HEK293 (cell line): Measurements from ENCODE around the gene UVSSA.

Experiments used
- CTCF ChIA-PET: fragments of 350-600 bp; formaldehyde crosslinking; extraction: SDS; loops from one replicate; lab custom pipeline; 2021; ENCODE audit warnings: antibody characterized with exemption; lab: Yijun Ruan, JAX
- POLR2A ChIA-PET: fragments of 300-600 bp; formaldehyde crosslinking; extraction: SDS; loops from one replicate; lab custom pipeline; 2020; ENCODE audit warnings: antibody characterized with exemption, inconsistent platforms; lab: Yijun Ruan, JAX
- H3K27ac ChIP-seq: fragments of 200-500 bp; sonication (Bioruptor generic); 2 replicates; pipeline ENCODE4 v1.5.1; 2014; ENCODE audit warnings: low read depth, low read length, control low read depth, inconsistent platforms; ENCODE audit errors: extremely low read depth
- H3K36me3 ChIP-seq, 2 experiments: fragments of 200-500 bp in 1 of 2; sonication (Bioruptor generic) in 1 of 2; 1 replicate in 1 of 2; 2 replicates in 1 of 2; pipeline ENCODE4 v1.5.1; 2014 to 2017; ENCODE audit warnings: inconsistent platforms in 2 of 2, low read length in 2 of 2; ENCODE audit not compliant: control insufficient read depth in 2 of 2, insufficient read depth in 1 of 2
- H3K4me1 ChIP-seq: fragments of 200-500 bp; sonication (Bioruptor generic); 2 replicates; pipeline ENCODE4 v1.5.1; 2014; ENCODE audit warnings: mild to moderate bottlenecking, low read length, inconsistent platforms; ENCODE audit not compliant: control insufficient read depth, insufficient read depth
- H3K4me3 ChIP-seq: 2 replicates; pipeline ENCODE4 v1.5.1; 2011; ENCODE audit warnings: low read depth, mild to moderate bottlenecking, control low read depth, low read length, moderate library complexity
- H3K9me3 ChIP-seq: fragments of 200-500 bp; sonication (Bioruptor generic); 2 replicates; pipeline ENCODE4 v1.5.1; 2014; ENCODE audit warnings: low read depth, low read length, inconsistent platforms; ENCODE audit not compliant: control insufficient read depth, insufficient read depth
- GLIS1 ChIP-seq: fragments of 450-650 bp; formaldehyde crosslinking; IDR thresholded peaks from 2 replicates; pipeline ENCODE4 v1.5.1; 2016; ENCODE audit warnings: missing biosample characterization, missing genetic modification characterization
- IKZF3 ChIP-seq: fragments of 450-650 bp; IDR thresholded peaks from 2 replicates; pipeline ENCODE4 v1.5.0; 2018; ENCODE audit warnings: missing biosample characterization, mild to moderate bottlenecking, missing genetic modification characterization, moderate library complexity
- KLF1 ChIP-seq: fragments of 450-650 bp; formaldehyde crosslinking; IDR thresholded peaks from 2 replicates; pipeline ENCODE4 v1.5.1; 2016; ENCODE audit warnings: missing biosample characterization, missing genetic modification characterization
- KLF8 ChIP-seq: fragments of 450-650 bp; formaldehyde crosslinking; IDR thresholded peaks from 2 replicates; pipeline ENCODE4 v1.5.1; 2016; ENCODE audit warnings: missing biosample characterization, missing genetic modification characterization
- SCRT2 ChIP-seq: fragments of 450-650 bp; formaldehyde crosslinking; IDR thresholded peaks from 2 replicates; pipeline ENCODE4 v1.5.1; 2016; ENCODE audit warnings: missing biosample characterization, missing genetic modification characterization
- YY1 ChIP-seq: fragments of 450-650 bp; formaldehyde crosslinking; IDR thresholded peaks from 2 replicates; pipeline ENCODE4 v1.5.1; 2018; ENCODE audit warnings: missing biosample characterization, missing genetic modification characterization
- ZBTB17 ChIP-seq: fragments of 450-650 bp; formaldehyde crosslinking; IDR thresholded peaks from 2 replicates; pipeline ENCODE4 v1.5.1; 2016; ENCODE audit warnings: missing biosample characterization, missing genetic modification characterization
- ZBTB7A ChIP-seq: fragments of 450-650 bp; formaldehyde crosslinking; IDR thresholded peaks from 2 replicates; pipeline ENCODE4 v1.5.1; 2016; ENCODE audit warnings: low read depth, missing biosample characterization, missing genetic modification characterization
- ZFP41 ChIP-seq: fragments of 450-650 bp; formaldehyde crosslinking; IDR thresholded peaks from 2 replicates; pipeline ENCODE4 v1.5.1; 2016; ENCODE audit warnings: missing biosample characterization, missing genetic modification characterization, borderline replicate concordance
- ZNF138 ChIP-seq: fragments of 450-650 bp; formaldehyde crosslinking; IDR thresholded peaks from 2 replicates; pipeline ENCODE4 v1.5.1; 2016; ENCODE audit warnings: missing biosample characterization, missing genetic modification characterization, borderline replicate concordance
- ZNF146 ChIP-seq: fragments of 450-650 bp; formaldehyde crosslinking; IDR thresholded peaks from 2 replicates; pipeline ENCODE4 v1.5.1; 2016; ENCODE audit warnings: missing biosample characterization, missing genetic modification characterization
- ZNF202 ChIP-seq: fragments of 450-650 bp; formaldehyde crosslinking; IDR thresholded peaks from 2 replicates; pipeline ENCODE4 v1.5.1; 2016; ENCODE audit warnings: missing biosample characterization, missing genetic modification characterization, borderline replicate concordance
- ZNF274 ChIP-seq, 2 experiments: fragments of 200-500 bp in 1 of 2; fragments of 450-650 bp in 1 of 2; sonication (Bioruptor generic) in 1 of 2; formaldehyde crosslinking in 1 of 2; IDR thresholded peaks; 2 replicates each; pipeline versions ENCODE4 v1.5.1 to v1.6.1; 2014 to 2016; ENCODE audit warnings: borderline replicate concordance in 1 of 2, inconsistent platforms in 1 of 2, low read length in 1 of 2, missing biosample characterization in 1 of 2, missing genetic modification characterization in 1 of 2
- ZNF335 ChIP-seq: fragments of 450-650 bp; formaldehyde crosslinking; conservative IDR thresholded peaks from 2 replicates; pipeline ENCODE4 v1.5.1; 2016; ENCODE audit warnings: missing biosample characterization, missing genetic modification characterization
- ZNF341 ChIP-seq: fragments of 450-650 bp; formaldehyde crosslinking; IDR thresholded peaks from 2 replicates; pipeline ENCODE4; 2016; ENCODE audit warnings: low read depth, missing biosample characterization, missing genetic modification characterization
- ZNF549 ChIP-seq: fragments of 450-650 bp; IDR thresholded peaks from 2 replicates; pipeline ENCODE4 v1.5.1; 2018; ENCODE audit warnings: missing biosample characterization, missing genetic modification characterization, mild to moderate bottlenecking, inconsistent platforms, moderate library complexity
- ZNF558 ChIP-seq: fragments of 450-650 bp; formaldehyde crosslinking; IDR thresholded peaks from 2 replicates; pipeline ENCODE4 v1.5.1; 2016; ENCODE audit warnings: missing biosample characterization, missing genetic modification characterization
- ZNF600 ChIP-seq: fragments of 450-650 bp; formaldehyde crosslinking; IDR thresholded peaks from 2 replicates; pipeline ENCODE4 v1.5.1; 2016; ENCODE audit warnings: missing biosample characterization, missing genetic modification characterization
- ZNF610 ChIP-seq: fragments of 450-650 bp; formaldehyde crosslinking; IDR thresholded peaks from 2 replicates; pipeline ENCODE4 v1.5.1; 2016; ENCODE audit warnings: missing biosample characterization, missing genetic modification characterization, borderline replicate concordance
- ZNF837 ChIP-seq: fragments of 450-650 bp; formaldehyde crosslinking; IDR thresholded peaks from 2 replicates; pipeline ENCODE4 v1.5.1; 2016; ENCODE audit warnings: missing biosample characterization, missing genetic modification characterization
- TF ChIP-seq, protein P1 (sequence below): fragments of 450-650 bp; formaldehyde crosslinking; IDR thresholded peaks from 2 replicates; pipeline ENCODE4 v1.5.1; 2016; ENCODE audit warnings: missing biosample characterization, missing genetic modification characterization
- TF ChIP-seq, protein P2 (sequence below): fragments of 450-650 bp; formaldehyde crosslinking; IDR thresholded peaks from 2 replicates; pipeline ENCODE4 v1.5.1; 2016; ENCODE audit warnings: missing biosample characterization, missing genetic modification characterization
- TF ChIP-seq, protein P3 (sequence below): fragments of 450-650 bp; formaldehyde crosslinking; IDR thresholded peaks from 2 replicates; pipeline ENCODE4 v1.5.1; 2017; ENCODE audit warnings: missing biosample characterization, missing genetic modification characterization
- TF ChIP-seq, protein P4 (sequence below): fragments of 450-650 bp; formaldehyde crosslinking; IDR thresholded peaks from 2 replicates; pipeline ENCODE4 v1.5.1; 2016; ENCODE audit warnings: missing biosample characterization, missing genetic modification characterization, borderline replicate concordance
- TF ChIP-seq, protein P5 (sequence below): fragments of 450-650 bp; formaldehyde crosslinking; IDR thresholded peaks from 2 replicates; pipeline ENCODE4 v1.5.1; 2016; ENCODE audit warnings: missing biosample characterization, missing genetic modification characterization
- TF ChIP-seq, protein P6 (sequence below): fragments of 450-650 bp; formaldehyde crosslinking; IDR thresholded peaks from 2 replicates; pipeline ENCODE4 v1.5.1; 2017; ENCODE audit warnings: missing biosample characterization, missing genetic modification characterization

The UVSSA gene

DNA sequence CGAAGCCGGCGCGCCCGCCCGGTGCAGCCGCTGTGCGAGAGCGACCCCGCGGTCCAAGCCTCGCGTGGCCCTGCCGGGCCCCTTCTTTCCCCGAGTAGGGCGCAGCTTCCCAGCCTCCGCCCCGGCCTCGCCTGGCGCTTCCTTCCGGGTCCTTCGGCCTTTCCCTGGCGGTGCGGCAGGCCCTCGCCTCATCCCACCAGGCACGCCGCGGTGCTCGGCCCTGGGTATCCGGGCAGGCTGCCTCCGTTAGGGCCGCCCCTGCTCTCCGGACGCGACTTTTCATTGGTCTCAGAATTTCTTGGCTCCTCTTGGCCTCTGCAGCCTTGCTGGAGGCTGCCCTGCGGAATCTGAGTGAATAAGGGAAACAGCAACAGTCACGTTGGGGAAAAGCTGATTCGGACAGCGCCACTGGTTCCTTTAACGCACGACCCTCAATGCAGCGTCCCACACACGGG, 429 bp downstream of the UVSSA start (continued):
- TF ChIP-seq SCRT2 (tag by site-specific recombination) (no peak), ZNF549 (tag by site-specific recombination) (no peak), KLF8 (tag by site-specific recombination) (no peak), ZNF335 (tag by site-specific recombination) (peak; percentile 89), ZNF837 (tag by site-specific recombination) (no peak), ZBTB17 (peak; percentile 56), ZNF341 (tag by site-specific recombination) (no peak), IKZF3 (tag by site-specific recombination) (0 out of 2 replicates have a peak, but pooled peaks have one; percentile 38), ZNF138 (no peak), YY1 (tag by site-specific recombination) (no peak), ZNF600 (tag by site-specific recombination) (0 out of 2 replicates have a peak, but pooled peaks have one; percentile 26), KLF1 (tag by site-specific recombination) (no peak)
- TF ChIP-seq, protein P1, sequence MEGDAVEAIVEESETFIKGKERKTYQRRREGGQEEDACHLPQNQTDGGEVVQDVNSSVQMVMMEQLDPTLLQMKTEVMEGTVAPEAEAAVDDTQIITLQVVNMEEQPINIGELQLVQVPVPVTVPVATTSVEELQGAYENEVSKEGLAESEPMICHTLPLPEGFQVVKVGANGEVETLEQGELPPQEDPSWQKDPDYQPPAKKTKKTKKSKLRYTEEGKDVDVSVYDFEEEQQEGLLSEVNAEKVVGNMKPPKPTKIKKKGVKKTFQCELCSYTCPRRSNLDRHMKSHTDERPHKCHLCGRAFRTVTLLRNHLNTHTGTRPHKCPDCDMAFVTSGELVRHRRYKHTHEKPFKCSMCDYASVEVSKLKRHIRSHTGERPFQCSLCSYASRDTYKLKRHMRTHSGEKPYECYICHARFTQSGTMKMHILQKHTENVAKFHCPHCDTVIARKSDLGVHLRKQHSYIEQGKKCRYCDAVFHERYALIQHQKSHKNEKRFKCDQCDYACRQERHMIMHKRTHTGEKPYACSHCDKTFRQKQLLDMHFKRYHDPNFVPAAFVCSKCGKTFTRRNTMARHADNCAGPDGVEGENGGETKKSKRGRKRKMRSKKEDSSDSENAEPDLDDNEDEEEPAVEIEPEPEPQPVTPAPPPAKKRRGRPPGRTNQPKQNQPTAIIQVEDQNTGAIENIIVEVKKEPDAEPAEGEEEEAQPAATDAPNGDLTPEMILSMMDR: no peak
- TF ChIP-seq, protein P2, sequence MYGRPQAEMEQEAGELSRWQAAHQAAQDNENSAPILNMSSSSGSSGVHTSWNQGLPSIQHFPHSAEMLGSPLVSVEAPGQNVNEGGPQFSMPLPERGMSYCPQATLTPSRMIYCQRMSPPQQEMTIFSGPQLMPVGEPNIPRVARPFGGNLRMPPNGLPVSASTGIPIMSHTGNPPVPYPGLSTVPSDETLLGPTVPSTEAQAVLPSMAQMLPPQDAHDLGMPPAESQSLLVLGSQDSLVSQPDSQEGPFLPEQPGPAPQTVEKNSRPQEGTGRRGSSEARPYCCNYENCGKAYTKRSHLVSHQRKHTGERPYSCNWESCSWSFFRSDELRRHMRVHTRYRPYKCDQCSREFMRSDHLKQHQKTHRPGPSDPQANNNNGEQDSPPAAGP (tag by site-specific recombination): no peak
- TF ChIP-seq, protein P3, sequence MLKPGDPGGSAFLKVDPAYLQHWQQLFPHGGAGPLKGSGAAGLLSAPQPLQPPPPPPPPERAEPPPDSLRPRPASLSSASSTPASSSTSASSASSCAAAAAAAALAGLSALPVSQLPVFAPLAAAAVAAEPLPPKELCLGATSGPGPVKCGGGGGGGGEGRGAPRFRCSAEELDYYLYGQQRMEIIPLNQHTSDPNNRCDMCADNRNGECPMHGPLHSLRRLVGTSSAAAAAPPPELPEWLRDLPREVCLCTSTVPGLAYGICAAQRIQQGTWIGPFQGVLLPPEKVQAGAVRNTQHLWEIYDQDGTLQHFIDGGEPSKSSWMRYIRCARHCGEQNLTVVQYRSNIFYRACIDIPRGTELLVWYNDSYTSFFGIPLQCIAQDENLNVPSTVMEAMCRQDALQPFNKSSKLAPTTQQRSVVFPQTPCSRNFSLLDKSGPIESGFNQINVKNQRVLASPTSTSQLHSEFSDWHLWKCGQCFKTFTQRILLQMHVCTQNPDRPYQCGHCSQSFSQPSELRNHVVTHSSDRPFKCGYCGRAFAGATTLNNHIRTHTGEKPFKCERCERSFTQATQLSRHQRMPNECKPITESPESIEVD (tag by site-specific recombination): no peak
- TF ChIP-seq, all 188 proteins: peak for 9

DNA sequence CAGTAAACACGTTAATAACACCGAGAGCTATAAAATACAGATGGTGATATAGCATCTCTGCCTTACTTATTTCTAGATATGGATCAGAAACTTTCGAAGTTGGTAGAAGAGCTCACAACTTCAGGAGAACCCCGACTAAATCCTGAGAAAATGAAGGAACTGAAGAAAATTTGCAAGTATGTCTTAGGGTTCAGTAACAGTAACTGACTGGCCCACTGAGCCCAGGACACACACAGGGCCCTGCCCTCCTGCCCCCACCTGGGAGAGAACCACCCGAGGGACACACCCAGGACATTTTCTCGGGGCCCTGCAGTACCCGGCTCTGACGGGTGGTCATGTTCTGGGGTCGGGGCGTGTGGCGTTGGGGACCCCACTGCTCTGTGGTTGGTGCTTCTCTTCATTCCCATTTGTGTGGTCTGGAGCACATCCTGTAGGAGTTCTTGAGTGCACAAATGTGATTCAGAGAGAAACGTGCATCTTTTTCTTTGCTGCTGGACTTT, 1.1 kb downstream of the UVSSA start:
- peak overlapping the region; percentile 60; the same call in 1 of the 2 replicates for H3K27ac ChIP-seq
- ChIA-PET CTCF (interaction anchor here (0.8 to 1.7 kb wide), 3 partner anchors 44 to 217 kb away, joined by 3 to 5 read pairs (median 4); no protein-coding TSS in a partner anchor), POLR2A (interaction anchor here (0.8 kb wide), 1 partner anchor 11 kb away, joined by 3 read pairs; no protein-coding TSS in a partner anchor)
- H3K4me3 ChIP-seq: peak overlapping the region; percentile 57
- peaks cover 0 to 27% of the 10 kb centered on the region in 2 experiments; a peak in 1 of 3 replicates for H3K36me3 ChIP-seq
- no peaks in the 10 kb centered on the region for H3K9me3 ChIP-seq
- H3K4me1 ChIP-seq: no peaks in the 10 kb centered on the region
- TF ChIP-seq ZNF146 (tag by site-specific recombination) (no peak), ZNF558 (tag by site-specific recombination) (no peak), ZNF549 (tag by site-specific recombination) (no peak), ZNF335 (tag by site-specific recombination) (no peak), ZNF202 (no peak), GLIS1 (tag by site-specific recombination) (no peak), ZNF610 (tag by site-specific recombination) (no peak), ZNF274 (IDR thresholded peaks at IDR 0.05; ENCODE audit: low read length) (no peak), ZNF274 (tag by site-specific recombination; IDR thresholded peaks at IDR 0.05; ENCODE audit: borderline replicate concordance) (no peak), ZBTB7A (tag by site-specific recombination) (no peak), ZFP41 (no peak)
- TF ChIP-seq, protein P4, sequence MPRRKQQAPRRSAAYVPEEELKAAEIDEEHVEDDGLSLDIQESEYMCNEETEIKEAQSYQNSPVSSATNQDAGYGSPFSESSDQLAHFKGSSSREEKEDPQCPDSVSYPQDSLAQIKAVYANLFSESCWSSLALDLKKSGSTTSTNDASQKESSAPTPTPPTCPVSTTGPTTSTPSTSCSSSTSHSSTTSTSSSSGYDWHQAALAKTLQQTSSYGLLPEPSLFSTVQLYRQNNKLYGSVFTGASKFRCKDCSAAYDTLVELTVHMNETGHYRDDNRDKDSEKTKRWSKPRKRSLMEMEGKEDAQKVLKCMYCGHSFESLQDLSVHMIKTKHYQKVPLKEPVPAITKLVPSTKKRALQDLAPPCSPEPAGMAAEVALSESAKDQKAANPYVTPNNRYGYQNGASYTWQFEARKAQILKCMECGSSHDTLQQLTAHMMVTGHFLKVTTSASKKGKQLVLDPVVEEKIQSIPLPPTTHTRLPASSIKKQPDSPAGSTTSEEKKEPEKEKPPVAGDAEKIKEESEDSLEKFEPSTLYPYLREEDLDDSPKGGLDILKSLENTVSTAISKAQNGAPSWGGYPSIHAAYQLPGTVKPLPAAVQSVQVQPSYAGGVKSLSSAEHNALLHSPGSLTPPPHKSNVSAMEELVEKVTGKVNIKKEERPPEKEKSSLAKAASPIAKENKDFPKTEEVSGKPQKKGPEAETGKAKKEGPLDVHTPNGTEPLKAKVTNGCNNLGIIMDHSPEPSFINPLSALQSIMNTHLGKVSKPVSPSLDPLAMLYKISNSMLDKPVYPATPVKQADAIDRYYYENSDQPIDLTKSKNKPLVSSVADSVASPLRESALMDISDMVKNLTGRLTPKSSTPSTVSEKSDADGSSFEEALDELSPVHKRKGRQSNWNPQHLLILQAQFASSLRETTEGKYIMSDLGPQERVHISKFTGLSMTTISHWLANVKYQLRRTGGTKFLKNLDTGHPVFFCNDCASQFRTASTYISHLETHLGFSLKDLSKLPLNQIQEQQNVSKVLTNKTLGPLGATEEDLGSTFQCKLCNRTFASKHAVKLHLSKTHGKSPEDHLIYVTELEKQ (tag by site-specific recombination): no peak
- TF ChIP-seq, protein P5, sequence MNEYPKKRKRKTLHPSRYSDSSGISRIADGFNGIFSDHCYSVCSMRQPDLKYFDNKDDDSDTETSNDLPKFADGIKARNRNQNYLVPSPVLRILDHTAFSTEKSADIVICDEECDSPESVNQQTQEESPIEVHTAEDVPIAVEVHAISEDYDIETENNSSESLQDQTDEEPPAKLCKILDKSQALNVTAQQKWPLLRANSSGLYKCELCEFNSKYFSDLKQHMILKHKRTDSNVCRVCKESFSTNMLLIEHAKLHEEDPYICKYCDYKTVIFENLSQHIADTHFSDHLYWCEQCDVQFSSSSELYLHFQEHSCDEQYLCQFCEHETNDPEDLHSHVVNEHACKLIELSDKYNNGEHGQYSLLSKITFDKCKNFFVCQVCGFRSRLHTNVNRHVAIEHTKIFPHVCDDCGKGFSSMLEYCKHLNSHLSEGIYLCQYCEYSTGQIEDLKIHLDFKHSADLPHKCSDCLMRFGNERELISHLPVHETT (tag by site-specific recombination): no peak
- TF ChIP-seq, protein P6, sequence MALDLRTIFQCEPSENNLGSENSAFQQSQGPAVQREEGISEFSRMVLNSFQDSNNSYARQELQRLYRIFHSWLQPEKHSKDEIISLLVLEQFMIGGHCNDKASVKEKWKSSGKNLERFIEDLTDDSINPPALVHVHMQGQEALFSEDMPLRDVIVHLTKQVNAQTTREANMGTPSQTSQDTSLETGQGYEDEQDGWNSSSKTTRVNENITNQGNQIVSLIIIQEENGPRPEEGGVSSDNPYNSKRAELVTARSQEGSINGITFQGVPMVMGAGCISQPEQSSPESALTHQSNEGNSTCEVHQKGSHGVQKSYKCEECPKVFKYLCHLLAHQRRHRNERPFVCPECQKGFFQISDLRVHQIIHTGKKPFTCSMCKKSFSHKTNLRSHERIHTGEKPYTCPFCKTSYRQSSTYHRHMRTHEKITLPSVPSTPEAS: no peak
